Uterus (tissue), 4 donors: ENCODE measurements around the gene RHCE. TPM values are rescaled to one million over a fixed set of nuclear protein-coding genes. Genes with fewer than 3 reads are reported as not detected.
A peak's percentile ranks its signal among the peaks of the same experiment; 100 is the strongest.
"Not testable (repeated sequence)": the region's sequence is repeated elsewhere in the genome, so short reads cannot be mapped to it uniquely, and the experiment has no call there.

Experiments used
- DNase-seq, 2 donors: peaks; one replicate each; pipeline ENCODE4 v3.0.0-alpha.2; 2019 to 2020
- H3K27ac ChIP-seq, 2 donors: fragments of 200-600 bp; sonication (generic); 1 replicate in 1 of 2; 2 replicates in 1 of 2; pipeline ENCODE4 v1.5.1; 2016 to 2018
- H3K27me3 ChIP-seq, 2 donors: fragments of 200-600 bp; sonication (generic); one replicate each; pipeline ENCODE4 v1.5.1; 2018 to 2019; ENCODE audit warnings: control low read depth in 1 of 2
- H3K36me3 ChIP-seq, 2 donors: fragments of 200-600 bp; sonication (generic); one replicate each; pipeline ENCODE4 v1.5.1; 2019; ENCODE audit warnings: control low read depth in 1 of 2
- H3K4me1 ChIP-seq, 2 donors: fragments of 200-600 bp; sonication (generic); one replicate each; pipeline ENCODE4 v1.5.1; 2018 to 2019; ENCODE audit warnings: control low read depth in 1 of 2
- H3K4me3 ChIP-seq, 2 donors: fragments of 200-600 bp; sonication (generic); 1 replicate in 1 of 2; 2 replicates in 1 of 2; pipeline ENCODE4 v1.5.1; 2018 to 2019; ENCODE audit warnings: mild to moderate bottlenecking in 1 of 2
- H3K9me3 ChIP-seq, 2 donors: fragments of 200-600 bp; sonication (generic); one replicate each; pipeline ENCODE4 v1.5.1; 2019; ENCODE audit warnings: control low read depth in 1 of 2
- POLR2A ChIP-seq, 2 donors: fragments of 450-650 bp; IDR thresholded peaks; one replicate each; pipeline ENCODE4 v1.6.1; 2016; ENCODE audit warnings: antibody characterized with exemption in 2 of 2, mild to moderate bottlenecking in 1 of 2, moderate library complexity in 1 of 2
- intact Hi-C: fragments of 100-400 bp; cut with DNase I; formaldehyde crosslinking; loops from one replicate; pipeline ENCODE4 v1.15.1; 2023; ENCODE audit warnings: low total_unique reads
- total RNA-seq, 4 donors: library from RNA; depleted of rRNA in 3 of 4; stranded (reverse); fragments of >200 nt in 3 of 4; gene quantifications; one replicate each; pipeline versions ENCODE4 v1.1.0 to v1.2.4, GENCODE V29; 2014 to 2023
- TF ChIP-seq, protein P1 (sequence below), 4 experiments: fragments of 200-600 bp in 2 of 4; fragments of 450-650 bp in 2 of 4; sonication (generic) in 2 of 4; IDR thresholded peaks; one replicate each; pipeline ENCODE4 v1.5.1; 2016 to 2019; ENCODE audit warnings: antibody characterized with exemption in 4 of 4, mild to moderate bottlenecking in 2 of 4, moderate library complexity in 1 of 4
- donor health status: DM: yes; HTN: yes; CAD: no.

Gene RHCE
- total RNA-seq, 4 donors from 2014 or later: 0.41 TPM; not detected in 3

DNA sequence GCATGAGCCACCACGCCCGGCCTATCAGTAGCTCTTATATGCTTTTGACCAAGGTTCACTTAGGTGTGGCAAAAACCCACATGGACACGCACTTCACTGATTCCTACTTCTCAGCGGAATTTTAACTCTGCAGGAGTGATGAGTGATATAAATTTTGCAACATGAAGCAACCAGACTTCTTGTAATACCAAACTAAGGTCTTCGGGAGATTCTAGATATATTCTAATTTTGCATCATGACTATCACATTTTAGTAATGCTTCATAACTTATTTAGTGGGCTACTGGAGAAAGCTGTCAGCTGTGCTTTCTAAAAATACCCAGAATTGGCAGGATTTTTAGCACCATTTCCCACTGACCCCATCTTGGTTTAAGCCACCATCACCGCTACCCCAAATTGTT is 27.8 kb downstream of the RHCE start:
- Histone ChIP-seq H3K4me3 (no peak overlapping the region), H3K27me3 (no peaks in the 10 kb centered on the region), H3K27ac (no peak overlapping the region), H3K36me3 (no peaks in the 10 kb centered on the region), H3K4me1 (no peaks in the 10 kb centered on the region), H3K9me3 (no peaks in the 10 kb centered on the region)
- intact Hi-C loops: no loop called here
- TF ChIP-seq, protein P1, sequence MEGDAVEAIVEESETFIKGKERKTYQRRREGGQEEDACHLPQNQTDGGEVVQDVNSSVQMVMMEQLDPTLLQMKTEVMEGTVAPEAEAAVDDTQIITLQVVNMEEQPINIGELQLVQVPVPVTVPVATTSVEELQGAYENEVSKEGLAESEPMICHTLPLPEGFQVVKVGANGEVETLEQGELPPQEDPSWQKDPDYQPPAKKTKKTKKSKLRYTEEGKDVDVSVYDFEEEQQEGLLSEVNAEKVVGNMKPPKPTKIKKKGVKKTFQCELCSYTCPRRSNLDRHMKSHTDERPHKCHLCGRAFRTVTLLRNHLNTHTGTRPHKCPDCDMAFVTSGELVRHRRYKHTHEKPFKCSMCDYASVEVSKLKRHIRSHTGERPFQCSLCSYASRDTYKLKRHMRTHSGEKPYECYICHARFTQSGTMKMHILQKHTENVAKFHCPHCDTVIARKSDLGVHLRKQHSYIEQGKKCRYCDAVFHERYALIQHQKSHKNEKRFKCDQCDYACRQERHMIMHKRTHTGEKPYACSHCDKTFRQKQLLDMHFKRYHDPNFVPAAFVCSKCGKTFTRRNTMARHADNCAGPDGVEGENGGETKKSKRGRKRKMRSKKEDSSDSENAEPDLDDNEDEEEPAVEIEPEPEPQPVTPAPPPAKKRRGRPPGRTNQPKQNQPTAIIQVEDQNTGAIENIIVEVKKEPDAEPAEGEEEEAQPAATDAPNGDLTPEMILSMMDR (IDR thresholded peaks at IDR 0.05): no peak
- no peak for TF ChIP-seq POLR2A (IDR thresholded peaks at IDR 0.05)
- no peak for DNase-seq

DNA sequence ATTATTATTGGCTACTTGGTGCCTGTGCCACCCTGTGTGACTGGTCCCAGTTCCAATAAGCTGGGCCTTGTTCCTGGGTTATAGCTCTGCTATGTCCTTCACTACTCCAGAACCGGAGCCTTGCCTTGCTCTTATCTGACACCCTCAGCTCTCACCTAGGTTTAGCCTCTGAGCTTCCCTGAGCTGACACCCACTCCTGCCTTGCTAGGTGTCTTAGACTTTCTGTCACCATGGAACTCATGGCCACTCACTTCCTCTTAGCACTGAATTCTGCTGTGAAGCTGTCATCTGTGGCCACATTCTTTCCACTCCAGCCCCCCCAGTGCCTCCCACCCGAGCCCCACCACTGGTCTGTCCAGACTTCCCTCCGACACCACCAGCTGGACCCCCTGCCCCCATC is 30.9 kb downstream of the RHCE start:
- H3K4me1 ChIP-seq, H3K9me3 ChIP-seq, H3K27ac ChIP-seq, H3K27me3 ChIP-seq, DNase-seq, H3K36me3 ChIP-seq, intact Hi-C loops, H3K4me3 ChIP-seq: not testable (repeated sequence)

DNA sequence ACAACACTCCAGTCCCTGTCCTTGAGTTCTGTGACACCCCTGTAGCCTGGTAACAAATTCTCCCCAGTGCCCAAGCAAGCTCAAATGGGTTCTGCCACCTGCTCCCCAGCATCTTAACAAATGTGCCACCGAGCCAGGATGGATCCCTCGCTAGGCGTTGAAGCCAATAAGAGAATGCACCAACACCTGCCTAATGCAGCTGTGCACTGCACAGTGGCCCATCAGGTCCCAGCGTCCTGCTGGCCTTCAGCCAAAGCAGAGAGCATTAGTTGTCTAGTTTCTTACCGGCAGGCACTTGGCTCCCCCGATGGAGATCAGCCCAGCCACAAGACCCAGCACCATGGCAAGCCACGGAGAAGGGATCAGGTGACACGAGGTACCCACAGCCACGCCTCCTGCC is 31.9 kb downstream of the RHCE start:
- intact Hi-C loops, DNase-seq, H3K4me3 ChIP-seq, H3K36me3 ChIP-seq, H3K4me1 ChIP-seq, H3K27ac ChIP-seq, H3K27me3 ChIP-seq, H3K9me3 ChIP-seq: not testable (repeated sequence)

DNA sequence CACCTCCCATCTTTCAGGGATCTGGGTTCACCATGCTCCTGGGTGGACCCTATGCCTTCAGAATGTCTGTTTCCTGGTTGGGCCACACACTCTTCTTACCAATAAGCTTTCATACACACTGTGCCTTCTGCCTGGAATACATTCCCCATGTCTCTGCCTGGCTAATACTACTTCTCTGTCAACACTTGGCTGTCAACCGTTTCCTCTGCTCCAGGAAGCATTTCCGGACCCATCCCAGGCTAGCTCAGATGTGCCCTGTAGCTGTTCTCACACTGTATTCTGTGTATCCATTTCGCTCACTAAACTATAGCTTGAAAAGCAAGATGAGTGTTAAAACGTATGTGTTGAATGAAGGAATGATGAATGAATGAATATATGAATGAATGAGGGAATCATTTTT is 33.5 kb downstream of the RHCE start:
- H3K27me3 ChIP-seq, H3K27ac ChIP-seq, H3K4me1 ChIP-seq, H3K9me3 ChIP-seq, H3K4me3 ChIP-seq, DNase-seq, intact Hi-C loops, H3K36me3 ChIP-seq: not testable (repeated sequence)

DNA sequence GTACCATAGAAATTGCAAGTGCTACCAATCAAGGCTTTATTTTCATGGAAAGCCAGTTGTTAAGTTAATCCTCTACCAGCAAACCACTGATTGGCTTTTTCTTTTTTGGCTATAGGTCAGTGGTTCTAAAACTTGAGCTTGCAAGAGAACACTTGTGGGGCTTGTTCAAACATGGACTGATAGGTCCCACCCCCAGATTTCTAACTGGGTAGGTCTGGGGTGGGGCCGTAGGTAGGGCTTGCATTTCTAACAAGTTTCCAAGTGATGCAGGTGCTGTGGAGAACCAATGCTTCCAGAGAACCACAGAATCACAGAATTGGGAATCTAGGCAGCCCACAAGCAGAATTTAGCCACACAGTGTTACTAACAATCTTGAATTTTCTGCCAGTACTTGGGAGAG is 36.8 kb downstream of the RHCE start:
- H3K4me1 ChIP-seq, H3K27ac ChIP-seq, intact Hi-C loops: not testable (repeated sequence)

DNA sequence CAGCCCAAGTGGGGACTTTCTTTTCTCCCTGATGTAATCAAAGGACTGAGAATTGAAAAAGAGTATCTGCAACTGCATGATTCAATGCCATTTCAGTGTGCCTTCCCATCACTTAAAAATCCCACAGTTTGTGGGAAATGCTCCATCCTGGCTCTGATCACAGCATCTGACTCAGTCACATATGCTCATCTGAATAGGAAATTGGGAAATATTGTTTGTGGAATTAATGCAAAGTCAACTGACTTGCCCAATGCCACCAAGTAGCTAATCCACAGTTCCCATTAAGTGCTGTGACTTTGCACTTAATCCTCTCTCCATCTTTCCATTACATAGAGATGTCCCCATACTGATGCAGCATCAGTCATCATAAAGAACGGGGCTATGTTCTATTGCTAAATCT is 37.5 kb downstream of the RHCE start:
- H3K4me1 ChIP-seq: not testable (repeated sequence)

More for the DNA sequence above, 36.8 kb downstream of the RHCE start:
- not testable (repeated sequence) for H3K36me3 ChIP-seq, DNase-seq, H3K27me3 ChIP-seq, H3K9me3 ChIP-seq, H3K4me3 ChIP-seq

DNA sequence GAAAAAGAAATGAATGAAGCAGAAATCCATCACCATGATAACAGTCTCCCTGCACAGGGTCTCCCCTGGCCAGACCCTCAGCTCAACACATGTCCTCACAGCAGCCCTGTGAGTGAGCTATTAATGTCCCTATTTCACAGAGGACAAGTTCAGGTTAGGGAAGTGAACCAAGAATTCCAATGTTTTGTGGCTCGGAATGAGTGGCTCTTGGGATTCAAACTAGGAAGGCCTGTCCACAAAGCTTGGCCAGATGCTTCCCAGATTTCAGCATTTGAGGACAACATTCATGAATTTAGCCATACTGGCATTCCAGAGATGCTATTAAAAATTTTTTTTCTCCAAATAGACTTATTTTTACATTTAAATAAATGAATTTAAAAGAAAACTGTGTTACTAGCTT is 38.1 kb downstream of the RHCE start:
- DNase-seq, H3K9me3 ChIP-seq, intact Hi-C loops: not testable (repeated sequence)

More for the DNA sequence above, 37.5 kb downstream of the RHCE start:
- H3K9me3 ChIP-seq, H3K36me3 ChIP-seq, H3K4me3 ChIP-seq, H3K27ac ChIP-seq, intact Hi-C loops, H3K27me3 ChIP-seq, DNase-seq: not testable (repeated sequence)

DNA sequence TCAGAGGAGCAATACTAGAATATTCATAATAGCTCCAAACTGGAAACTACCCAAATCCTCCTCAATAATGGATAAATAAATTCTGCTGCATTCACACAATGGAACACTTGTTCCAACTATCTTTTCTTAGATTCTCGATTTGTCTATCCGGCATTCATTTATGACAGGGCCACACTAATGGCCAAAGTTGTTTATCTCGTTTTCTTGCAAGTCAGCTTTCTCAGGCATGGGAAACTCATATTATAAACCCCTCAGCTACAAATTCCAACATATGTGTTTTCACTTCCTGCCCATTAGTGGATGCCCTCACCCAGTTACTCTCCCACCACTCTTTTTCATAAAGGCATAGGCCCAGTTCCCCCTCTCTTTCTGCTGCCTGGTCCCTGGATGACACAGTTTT is 42.3 kb downstream of the RHCE start:
- H3K9me3 ChIP-seq, H3K4me3 ChIP-seq, DNase-seq, H3K27me3 ChIP-seq, H3K27ac ChIP-seq, H3K4me1 ChIP-seq, H3K36me3 ChIP-seq, intact Hi-C loops: not testable (repeated sequence)

More for the DNA sequence above, 38.1 kb downstream of the RHCE start:
- not testable (repeated sequence) for H3K36me3 ChIP-seq, H3K27ac ChIP-seq, H3K27me3 ChIP-seq, H3K4me1 ChIP-seq, H3K4me3 ChIP-seq

DNA sequence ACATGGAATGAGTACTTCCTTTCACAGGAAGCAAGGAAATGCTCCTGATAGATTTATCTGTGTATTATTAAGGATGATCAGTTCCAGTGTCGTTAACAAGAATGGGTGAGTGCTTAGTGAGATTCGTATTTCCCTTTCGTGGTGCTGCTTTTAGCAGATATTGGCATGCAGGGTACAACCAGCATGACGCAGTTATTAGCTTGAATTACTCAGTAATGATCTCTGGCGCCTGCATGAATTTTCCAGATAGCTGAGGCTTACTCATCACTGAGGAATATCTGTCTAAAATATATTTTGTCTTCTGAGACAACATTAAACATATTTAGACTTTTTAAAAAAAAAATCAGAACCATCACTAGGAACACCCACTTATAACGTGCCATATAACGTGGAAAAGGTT is 48.9 kb downstream of the RHCE start:
- intact Hi-C loops, H3K27me3 ChIP-seq, H3K9me3 ChIP-seq, H3K4me3 ChIP-seq, H3K36me3 ChIP-seq, H3K4me1 ChIP-seq: not testable (repeated sequence)
- DNase-seq: peak in 1 of 2 donors; percentile 18
- peak overlapping the region in 1 of 2 donors; percentile 4 for H3K27ac ChIP-seq

DNA sequence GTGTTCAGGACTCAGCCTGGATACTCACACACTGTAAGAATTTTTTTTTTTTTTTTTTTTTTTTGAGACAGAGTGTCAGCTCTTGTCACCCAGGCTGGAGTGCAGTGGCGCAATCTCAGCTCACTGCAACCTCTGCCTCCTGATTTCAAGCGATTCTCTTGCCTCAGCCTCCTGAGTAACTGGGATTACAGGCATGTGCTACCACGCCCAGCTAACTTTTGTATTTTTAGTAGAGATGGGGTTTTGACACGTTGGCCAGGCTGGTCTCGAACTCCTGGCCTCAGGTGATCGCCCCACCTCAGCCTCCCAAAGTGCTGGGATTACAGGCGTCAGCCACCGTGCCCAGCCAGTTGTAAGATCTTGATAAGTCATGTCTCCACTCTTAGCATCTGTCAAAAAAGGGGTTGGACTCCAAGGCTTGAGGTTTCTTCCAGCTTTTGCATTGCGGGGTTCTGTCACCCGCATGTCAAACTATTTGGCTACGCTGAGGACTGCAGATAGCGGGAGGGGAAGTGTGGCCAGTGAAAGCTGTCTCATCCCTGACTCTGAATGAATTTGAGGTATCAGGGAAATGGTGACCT is 50.8 kb downstream of the RHCE start:
- H3K27me3 ChIP-seq, H3K27ac ChIP-seq, H3K4me3 ChIP-seq, H3K4me1 ChIP-seq, H3K36me3 ChIP-seq, H3K9me3 ChIP-seq, DNase-seq, intact Hi-C loops: not testable (repeated sequence)
